ENCODE measurements around the gene SLC4A3.

Gene SLC4A3

GRCh38 chr2:219631904-219632759, 4.7 kb downstream of the SLC4A3 start:
- DNase-seq (ENCODE audit: low read depth), result no peak
- no peak for TF ChIP-seq CTCF (IDR thresholded peaks at IDR 0.05; ENCODE audit: low read depth, low read length, missing control alignments)
- in situ Hi-C loops (cut with HindIII; ENCODE audit: low sequenced_read_pairs), result no loop called here
- H3K4me3 ChIP-seq (ENCODE audit: low read depth, low read length), result no peak overlapping the region

- no peak for DNase-seq (ENCODE audit: low read depth)
- TF ChIP-seq CTCF (IDR thresholded peaks at IDR 0.05; ENCODE audit: low read depth, low read length, missing control alignments), result no peak
- in situ Hi-C loops (cut with HindIII; ENCODE audit: low sequenced_read_pairs), result no loop called here
- no peak overlapping the region for H3K4me3 ChIP-seq (ENCODE audit: low read depth, low read length)
Observed at GRCh38 chr2:219632760-219633105, 5.3 kb downstream of the SLC4A3 start.

- in situ Hi-C loops (cut with HindIII; ENCODE audit: low sequenced_read_pairs), result no loop called here
- H3K4me3 ChIP-seq (ENCODE audit: low read depth, low read length), result no peak overlapping the region
- DNase-seq (ENCODE audit: low read depth), result no peak
- no peak for TF ChIP-seq CTCF (IDR thresholded peaks at IDR 0.05; ENCODE audit: low read depth, low read length, missing control alignments)
Observed at GRCh38 chr2:219633276-219634065, 6.0 kb downstream of the SLC4A3 start.

- in situ Hi-C loops (cut with HindIII; ENCODE audit: low sequenced_read_pairs), result no loop called here
- DNase-seq (ENCODE audit: low read depth), result no peak
- no peak for TF ChIP-seq CTCF (IDR thresholded peaks at IDR 0.05; ENCODE audit: low read depth, low read length, missing control alignments)
- no peak overlapping the region for H3K4me3 ChIP-seq (ENCODE audit: low read depth, low read length)
Observed at GRCh38 chr2:219634171-219634940, 6.9 kb downstream of the SLC4A3 start.

GRCh38 chr2:219634951-219635751, 7.7 kb downstream of the SLC4A3 start:
- DNase-seq (ENCODE audit: low read depth), result no peak
- in situ Hi-C loops (cut with HindIII; ENCODE audit: low sequenced_read_pairs), result no loop called here
- H3K4me3 ChIP-seq (ENCODE audit: low read depth, low read length), result no peak overlapping the region
- no peak for TF ChIP-seq CTCF (IDR thresholded peaks at IDR 0.05; ENCODE audit: low read depth, low read length, missing control alignments)

Data from astrocyte of the cerebellum (primary cell).